ENCODE measurements around the gene WDR90.

- no peak for TF ChIP-seq CTCF (IDR thresholded peaks at IDR 0.05)
- TF ChIP-seq POLR2A (IDR thresholded peaks at IDR 0.05) = no peak
Observed at GRCh38 chr16:685967-686366, 36.8 kb downstream of the WDR90 start.

Measured in uterus (tissue), 2 donors.